Measurements from ENCODE around the gene PUM1.

Gene PUM1

GRCh38 chr1:30888975-30889374 lies 176.5 kb downstream of the PUM1 start:
- TF ChIP-seq CTCF (conservative IDR thresholded peaks at IDR 0.05) = no peak
- no peak overlapping the region for H3K27ac ChIP-seq

GRCh38 chr1:30888391-30888790 lies 177.1 kb downstream of the PUM1 start:
- no peak overlapping the region for H3K27ac ChIP-seq
- no peak for TF ChIP-seq CTCF (conservative IDR thresholded peaks at IDR 0.05)

- H3K27ac ChIP-seq = no peak overlapping the region
- TF ChIP-seq CTCF (conservative IDR thresholded peaks at IDR 0.05) = no peak
Measured at GRCh38 chr1:30887485-30888315, 177.8 kb downstream of the PUM1 start.

GRCh38 chr1:30886710-30887428 lies 178.6 kb downstream of the PUM1 start:
- no peak overlapping the region for H3K27ac ChIP-seq
- TF ChIP-seq CTCF (conservative IDR thresholded peaks at IDR 0.05) = no peak

- no peak for TF ChIP-seq CTCF (conservative IDR thresholded peaks at IDR 0.05)
- H3K27ac ChIP-seq = no peak overlapping the region
Measured at GRCh38 chr1:30885570-30886522, 179.7 kb downstream of the PUM1 start.

GRCh38 chr1:30884723-30885122 lies 180.8 kb downstream of the PUM1 start:
- no peak overlapping the region for H3K27ac ChIP-seq
- no peak for TF ChIP-seq CTCF (conservative IDR thresholded peaks at IDR 0.05)

Measured in VCaP (cell line).